Bronchial epithelial cell (primary cell): ENCODE data around the gene SPATA32. TPM values are rescaled to one million over a fixed set of nuclear protein-coding genes. Genes with fewer than 3 reads are reported as not detected.

Source experiments
- DNase-seq: peaks from one replicate; pipeline ENCODE4 v3.0.0-alpha.2; 2010; ENCODE audit warnings: low read depth
- FAIRE-seq: peaks from 2 replicates; lab custom pipeline; 2011; peaks lifted over from hg19 to GRCh38; lab: Jason Lieb, UNC
- H3K27me3 ChIP-seq: 2 replicates; pipeline ENCODE4 v1.5.1; 2011; ENCODE audit warnings: low read length; ENCODE audit not compliant: control insufficient read depth, insufficient read depth
- H3K36me3 ChIP-seq: 2 replicates; pipeline ENCODE4 v1.5.1; 2011; ENCODE audit warnings: low read length; ENCODE audit not compliant: control insufficient read depth, insufficient read depth
- H3K4me3 ChIP-seq: 2 replicates; pipeline ENCODE4 v1.5.1; 2011; ENCODE audit warnings: mild to moderate bottlenecking, low read depth, low read length, control low read depth
- CTCF ChIP-seq: IDR thresholded peaks from 2 replicates; pipeline ENCODE4 v1.5.1; 2011; ENCODE audit warnings: mild to moderate bottlenecking, moderate library complexity, low read length, control low read depth, inconsistent platforms; ENCODE audit not compliant: insufficient read depth, severe bottlenecking
- total RNA-seq: library from RNA; depleted of rRNA; stranded (reverse); fragments of >200 nt; gene quantifications from 2 replicates; pipeline ENCODE4 v1.2.1, GENCODE V29; 2014

SPATA32 gene
- total RNA-seq, 1 donor from 2014 or later: under 0.01 TPM

- H3K36me3 ChIP-seq: peaks cover 18% of the 10 kb centered on the region
- TF ChIP-seq CTCF: no peak
- no peak for DNase-seq
- H3K27me3 ChIP-seq: no peaks in the 10 kb centered on the region
- no peak overlapping the region for H3K4me3 ChIP-seq
- no peak for FAIRE-seq
These were observed 29.4 kb upstream of the SPATA32 start for GRCh38 chr17:45291171-45291805.

GRCh38 chr17:45290269-45290765 lies 28.4 kb upstream of the SPATA32 start:
- Histone ChIP-seq H3K36me3 (peaks cover 18% of the 10 kb centered on the region), H3K4me3 (no peak overlapping the region), H3K27me3 (no peaks in the 10 kb centered on the region)
- FAIRE-seq: peak; percentile 75
- no peak for TF ChIP-seq CTCF
- no peak for DNase-seq

GRCh38 chr17:45289301-45290268 lies 27.7 kb upstream of the SPATA32 start:
- no peak for FAIRE-seq
- Histone ChIP-seq H3K4me3 (no peak overlapping the region), H3K27me3 (no peaks in the 10 kb centered on the region), H3K36me3 (peaks cover 22% of the 10 kb centered on the region)
- no peak for TF ChIP-seq CTCF
- no peak for DNase-seq

- no peak for FAIRE-seq
- H3K27me3 ChIP-seq: no peaks in the 10 kb centered on the region
- no peak overlapping the region for H3K4me3 ChIP-seq
These were observed 26.9 kb upstream of the SPATA32 start for GRCh38 chr17:45288825-45289224.

More at GRCh38 chr17:45288825-45289224, 26.9 kb upstream of the SPATA32 start:
- no peak for TF ChIP-seq CTCF
- DNase-seq: no peak
- H3K36me3 ChIP-seq: peaks cover 28% of the 10 kb centered on the region
